ENCODE data around the gene TLR10. TPM values are rescaled to one million over a fixed set of nuclear protein-coding genes. Genes with fewer than 3 reads are reported as not detected.

TLR10 gene
- total and polyA plus RNA-seq, 10 donors: 29.6 to 81.4 (median 50.9) TPM

- Histone ChIP-seq H3K4me1 (peaks cover 0 to 71% (median 18%) of the 10 kb centered on the region in 6 donors), H3K9me3 (peaks cover 0 to 27% (median 16%) of the 10 kb centered on the region in 8 donors), H3K27ac (peak overlapping the region in 7 of 8 donors; percentile 67 to 90 (median 80)), H3K36me3 (no peaks in the 10 kb centered on the region), H3K4me3 (peak overlapping the region in 1 of 8 donors; percentile 9), H3K27me3 (replicated peaks in 1 of 7) (no peaks in the 10 kb centered on the region)
- TF ChIP-seq POLR2A (IDR thresholded peaks at IDR 0.05): no peak
- peak in 2 of 3 donors; percentile 43 to 48 for TF ChIP-seq POLR2AphosphoS5 (IDR thresholded peaks at IDR 0.05)
- intact Hi-C loops (cut with DNase I; ENCODE audit: low total_unique reads): no loop called here
- no peak for DNase-seq
- WGBS, 5 donors: 60 to 74% (median 65%) methylated on average over 8 of the region's 8 CpGs
Observed at GRCh38 chr4:38785901-38786402, 3.2 kb upstream of the TLR10 start.

- 50 to 72% (median 63%) methylated on average over 6 of the region's 6 CpGs for WGBS, 5 donors
- intact Hi-C loops (cut with DNase I; ENCODE audit: low total_unique reads): no loop called here
- peaks cover 0 to 19% (median 13%) of the 10 kb centered on the region in 8 donors for H3K9me3 ChIP-seq
- TF ChIP-seq CTCF (IDR thresholded peaks at IDR 0.05 in 8 of 11, conservative IDR thresholded peaks at IDR 0.05 in 3 of 11) (no peak), POLR2AphosphoS5 (IDR thresholded peaks at IDR 0.05) (no peak), POLR2A (IDR thresholded peaks at IDR 0.05) (no peak)
- no peak for DNase-seq
- no peaks in the 10 kb centered on the region for H3K27me3 ChIP-seq (replicated peaks in 1 of 7)
- peak overlapping the region in 7 of 8 donors; percentile 67 to 90 (median 80) for H3K27ac ChIP-seq
- no peak overlapping the region for H3K4me3 ChIP-seq
- peaks cover 0 to 71% (median 21%) of the 10 kb centered on the region in 6 donors for H3K4me1 ChIP-seq
- H3K36me3 ChIP-seq: no peaks in the 10 kb centered on the region
Observed at GRCh38 chr4:38785041-38785790, 2.4 kb upstream of the TLR10 start.

- Histone ChIP-seq H3K27ac (peak overlapping the region in 2 of 8 donors; percentile 86 to 90), H3K27me3 (replicated peaks in 1 of 7) (no peaks in the 10 kb centered on the region), H3K36me3 (no peaks in the 10 kb centered on the region), H3K4me1 (peaks cover 0 to 78% (median 27%) of the 10 kb centered on the region in 6 donors), H3K9me3 (peaks cover 0 to 9% (median 2%) of the 10 kb centered on the region in 8 donors), H3K4me3 (no peak overlapping the region)
- intact Hi-C loops (cut with DNase I; ENCODE audit: low total_unique reads): no loop called here
- DNase-seq: no peak
- 79 to 97% (median 95%) methylated on average over 4 of the region's 4 CpGs for WGBS, 5 donors
- TF ChIP-seq POLR2A (IDR thresholded peaks at IDR 0.05): no peak
- TF ChIP-seq CTCF (IDR thresholded peaks at IDR 0.05 in 8 of 11, conservative IDR thresholded peaks at IDR 0.05 in 3 of 11): no peak
- TF ChIP-seq POLR2AphosphoS5 (IDR thresholded peaks at IDR 0.05): no peak
Observed at GRCh38 chr4:38784141-38784540, 1.4 kb upstream of the TLR10 start.

- TF ChIP-seq POLR2AphosphoS5 (IDR thresholded peaks at IDR 0.05) (no peak), POLR2A (IDR thresholded peaks at IDR 0.05) (no peak), CTCF (IDR thresholded peaks at IDR 0.05 in 8 of 11, conservative IDR thresholded peaks at IDR 0.05 in 3 of 11) (peak in 4 of 11 experiments; percentile 25 to 41 (median 35))
- Histone ChIP-seq H3K27me3 (replicated peaks in 1 of 7) (no peaks in the 10 kb centered on the region), H3K27ac (peak overlapping the region in 2 of 8 donors; percentile 14 to 63), H3K4me1 (peaks cover 0 to 86% (median 24%) of the 10 kb centered on the region in 6 donors), H3K4me3 (no peak overlapping the region), H3K36me3 (peaks cover 0 to 6% (median 0%) of the 10 kb centered on the region in 6 donors), H3K9me3 (peaks cover 0 to 1% (median 0%) of the 10 kb centered on the region in 8 donors)
- 82 to 90% (median 87%) methylated on average over 8 of the region's 8 CpGs for WGBS, 5 donors
- intact Hi-C loops (cut with DNase I; ENCODE audit: low total_unique reads): no loop called here
- no peak for DNase-seq
Observed at GRCh38 chr4:38783109-38783460, 295 bp upstream of the TLR10 start.
